Mesendoderm (in vitro differentiated cells): Measurements from ENCODE around the gene CACNG7.
"Not testable (repeated sequence)": the region's sequence is repeated elsewhere in the genome, so short reads cannot be mapped to it uniquely, and the experiment has no call there.

Source experiments
- DNase-seq: peaks from one replicate; pipeline ENCODE4 v3.0.0; 2013
- H2AK5ac ChIP-seq: 2 replicates; pipeline ENCODE4 v1.6.1; 2013; ENCODE audit warnings: low read length, inconsistent platforms
- H2BK120ac ChIP-seq: 2 replicates; pipeline ENCODE4 v1.6.1; 2013; ENCODE audit warnings: low read depth, mild to moderate bottlenecking, low read length, moderate library complexity, mixed read lengths
- H2BK15ac ChIP-seq: replicated peaks from 2 replicates; pipeline ENCODE4 v1.6.1; 2013; ENCODE audit warnings: low read depth, mild to moderate bottlenecking, moderate library complexity
- H2BK5ac ChIP-seq: 2 replicates; pipeline ENCODE4 v1.6.1; 2013; ENCODE audit warnings: low read length, inconsistent platforms
- H3K18ac ChIP-seq: 2 replicates; pipeline ENCODE4 v1.6.1; 2013; ENCODE audit warnings: mild to moderate bottlenecking, low read length, mixed read lengths
- H3K23ac ChIP-seq: one replicate; pipeline ENCODE4 v1.6.1; 2013; ENCODE audit warnings: low read length
- H3K27ac ChIP-seq: 2 replicates; pipeline ENCODE4 v1.5.1; 2013; ENCODE audit warnings: low read depth, mild to moderate bottlenecking, inconsistent platforms, low read length, moderate library complexity
- H3K27me3 ChIP-seq: 2 replicates; pipeline ENCODE4 v1.6.1; 2013; ENCODE audit warnings: low read length, control low read depth, mild to moderate bottlenecking, inconsistent platforms; ENCODE audit not compliant: insufficient read depth, poor library complexity
- H3K36me3 ChIP-seq: 2 replicates; pipeline ENCODE4 v1.6.1; 2013; ENCODE audit warnings: low read length, inconsistent platforms; ENCODE audit not compliant: control insufficient read depth, insufficient read depth
- H3K4ac ChIP-seq: one replicate; pipeline ENCODE4 v1.6.1; 2013; ENCODE audit warnings: low read depth, mild to moderate bottlenecking, low read length, moderate library complexity
- H3K4me1 ChIP-seq: 2 replicates; pipeline ENCODE4 v1.6.1; 2013; ENCODE audit warnings: low read depth, low read length, inconsistent platforms; ENCODE audit not compliant: control insufficient read depth
- H3K4me2 ChIP-seq: 2 replicates; pipeline ENCODE4 v1.6.1; 2013; ENCODE audit warnings: low read length
- H3K4me3 ChIP-seq: 2 replicates; pipeline ENCODE4 v1.5.1; 2013; ENCODE audit warnings: mild to moderate bottlenecking, low read length
- H3K56ac ChIP-seq: one replicate; pipeline ENCODE4 v1.6.1; 2013; ENCODE audit warnings: low read length
- H3K79me1 ChIP-seq: 2 replicates; pipeline ENCODE4 v1.6.1; 2013; ENCODE audit warnings: low read length, inconsistent platforms
- H3K79me2 ChIP-seq: 2 replicates; pipeline ENCODE4 v1.6.1; 2013; ENCODE audit warnings: mild to moderate bottlenecking, low read length; ENCODE audit not compliant: control insufficient read depth, insufficient read depth
- H3K9ac ChIP-seq: 2 replicates; pipeline ENCODE4 v1.6.1; 2013; ENCODE audit warnings: low read length, inconsistent platforms
- H4K5ac ChIP-seq: one replicate; pipeline ENCODE4 v1.6.1; 2013; ENCODE audit warnings: low read length
- H4K8ac ChIP-seq: one replicate; pipeline ENCODE4 v1.6.1; 2013; ENCODE audit warnings: low read depth, mild to moderate bottlenecking, control low read depth, low read length, moderate library complexity
- WGBS: extraction: QIAGEN DNeasy Blood & Tissue Kit; methylation state at CpG from one replicate; pipeline ENCODE4 v1.1.7; 2013; ENCODE audit warnings: low lambda C conversion rate, missing lambda C conversion rate; ENCODE audit not compliant: insufficient coverage; ENCODE audit errors: extremely low coverage; 5-methylcytosine and 5-hydroxymethylcytosine counted together

CACNG7 gene

DNA sequence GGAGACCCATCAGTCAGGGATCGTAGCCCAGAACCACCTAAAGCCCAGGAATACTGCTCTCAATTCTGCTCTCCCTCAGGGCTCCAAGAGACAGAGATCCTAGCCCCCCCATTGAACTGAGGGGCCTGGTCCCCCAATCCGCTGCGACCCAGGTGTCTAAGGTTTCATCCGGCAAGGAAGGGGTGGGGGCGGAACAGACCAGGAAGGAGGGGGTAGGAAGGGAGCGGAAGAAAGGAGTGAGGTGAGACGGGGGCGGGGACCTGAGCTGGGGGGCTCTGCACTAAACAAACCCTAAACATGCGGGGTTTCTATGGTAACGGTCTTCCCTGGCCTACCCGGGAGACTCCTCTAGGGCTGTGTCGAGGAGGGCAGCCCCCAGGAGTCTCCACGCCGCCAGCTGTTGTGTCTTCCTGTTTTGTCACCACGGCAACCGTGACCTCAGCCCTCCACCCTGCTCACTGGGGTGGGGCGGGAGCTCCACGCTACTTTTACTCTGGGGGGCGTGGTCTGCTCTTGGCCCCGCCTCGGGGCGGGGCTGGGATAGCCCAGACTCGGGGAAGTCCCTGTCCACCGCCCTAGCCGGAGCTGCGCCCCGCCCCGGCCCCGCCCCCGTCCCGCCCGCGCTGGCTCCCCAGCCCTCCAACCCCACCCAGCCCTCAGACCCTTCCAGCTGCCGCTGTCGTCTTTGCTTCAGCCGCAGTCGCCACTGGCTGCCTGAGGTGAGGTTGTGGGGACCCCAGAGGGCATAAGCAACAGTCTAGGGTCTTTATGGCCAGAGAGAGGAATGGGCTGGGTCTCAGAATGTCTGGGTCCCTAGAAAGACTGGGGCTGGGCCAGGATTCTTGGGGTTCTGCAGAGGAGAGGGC is 41.6 kb upstream of the CACNG7 start, which contains the start of gene MYADM:
MYADM (plus strand) TSS at position 659 of the 866 bp plus-strand sequence. CDS start 5,647 bp downstream, outside the sequence.
- peak within 1 kb of the TSS; percentile 84 for H3K4me3 ChIP-seq
- H2AK5ac ChIP-seq = no peak within 1 kb of the TSS
- DNase-seq = peak; percentile 100
- H3K18ac ChIP-seq = peak within 1 kb of the TSS; percentile 79
- peak within 1 kb of the TSS; percentile 91 for H2BK5ac ChIP-seq
- H3K79me1 ChIP-seq = peaks cover 5% of the 10 kb centered on the region
- H3K79me2 ChIP-seq = peaks cover 14% of the 10 kb centered on the region
- H3K4me2 ChIP-seq = peak within 1 kb of the TSS; percentile 84
- H3K27me3 ChIP-seq = no peaks in the 10 kb centered on the region
- H3K4me1 ChIP-seq = peaks cover 2% of the 10 kb centered on the region
- no peak within 1 kb of the TSS for H3K23ac ChIP-seq
- H3K36me3 ChIP-seq = no peaks in the 10 kb centered on the region
- H4K8ac ChIP-seq = peak within 1 kb of the TSS; percentile 87
- H3K4ac ChIP-seq = peak within 1 kb of the TSS; percentile 94
- peak within 1 kb of the TSS; percentile 93 for H3K56ac ChIP-seq
- H3K9ac ChIP-seq = peak within 1 kb of the TSS; percentile 90
- peak within 1 kb of the TSS; percentile 30 for H2BK120ac ChIP-seq
- WGBS = no CpG with 5 or more reads among the region's 37 CpGs
- H4K5ac ChIP-seq = peak within 1 kb of the TSS; percentile 85
- H3K27ac ChIP-seq = peak within 1 kb of the TSS; percentile 92
- no peak within 1 kb of the TSS for H2BK15ac ChIP-seq

DNA sequence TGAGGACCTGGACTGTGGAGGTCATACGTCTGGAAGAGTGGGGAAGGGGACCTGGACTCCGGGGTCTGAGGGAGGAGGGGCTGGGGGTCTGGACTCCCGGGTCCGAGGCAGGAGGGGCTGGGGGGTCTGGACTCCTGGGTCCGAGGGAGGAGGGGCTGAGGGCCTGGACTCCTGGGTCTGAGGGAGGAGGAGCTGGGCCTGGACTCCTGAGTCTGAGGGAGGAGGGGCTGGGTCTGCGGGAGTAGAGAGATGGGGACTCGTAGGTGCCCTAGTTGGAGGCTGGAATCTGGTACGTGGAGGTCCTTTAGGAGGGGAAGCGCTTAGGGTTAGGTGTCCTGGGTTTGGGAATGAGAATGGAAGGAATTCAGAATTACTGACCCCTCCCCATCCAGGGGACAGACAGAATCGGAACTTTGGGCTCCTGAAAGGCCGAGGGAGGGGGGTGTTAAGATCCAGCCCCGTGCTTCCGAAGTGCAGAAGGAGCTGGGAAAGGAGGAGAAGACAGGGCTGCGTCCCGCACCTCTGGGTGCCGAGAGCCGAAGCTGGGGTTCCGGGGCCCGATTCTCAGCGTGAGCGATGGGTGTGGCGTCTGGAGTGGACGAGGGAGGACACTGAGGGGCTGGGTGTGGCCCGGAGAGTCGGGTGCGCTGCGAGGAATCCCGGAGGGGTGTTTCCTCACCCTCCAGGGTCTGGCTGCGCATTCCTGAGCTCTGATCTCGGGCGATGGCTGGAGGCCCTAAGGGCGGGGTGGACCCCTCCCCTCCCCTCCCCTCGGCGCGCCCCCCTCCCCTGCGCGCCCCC is 40.8 kb upstream of the CACNG7 start:
- Histone ChIP-seq H3K4me3 (peak overlapping the region; percentile 86), H3K36me3 (no peaks in the 10 kb centered on the region), H3K18ac (peak overlapping the region; percentile 79), H3K4me1 (peaks cover 2% of the 10 kb centered on the region), H3K27ac (peak overlapping the region; percentile 39), H3K23ac (no peak overlapping the region), H2BK120ac (peak overlapping the region; percentile 30), H3K56ac (peak overlapping the region; percentile 91), H2BK5ac (peak overlapping the region; percentile 51), H3K4ac (peak overlapping the region; percentile 94), H4K8ac (no peak overlapping the region), H2BK15ac (no peak overlapping the region), H2AK5ac (no peak overlapping the region), H3K9ac (peak overlapping the region; percentile 90), H3K79me2 (peaks cover 14% of the 10 kb centered on the region), H3K4me2 (peak overlapping the region; percentile 84), H3K27me3 (no peaks in the 10 kb centered on the region), H4K5ac (no peak overlapping the region), H3K79me1 (peaks cover 5% of the 10 kb centered on the region)
- WGBS = no CpG with 5 or more reads among the region's 37 CpGs
- peak; percentile 88 for DNase-seq

DNA sequence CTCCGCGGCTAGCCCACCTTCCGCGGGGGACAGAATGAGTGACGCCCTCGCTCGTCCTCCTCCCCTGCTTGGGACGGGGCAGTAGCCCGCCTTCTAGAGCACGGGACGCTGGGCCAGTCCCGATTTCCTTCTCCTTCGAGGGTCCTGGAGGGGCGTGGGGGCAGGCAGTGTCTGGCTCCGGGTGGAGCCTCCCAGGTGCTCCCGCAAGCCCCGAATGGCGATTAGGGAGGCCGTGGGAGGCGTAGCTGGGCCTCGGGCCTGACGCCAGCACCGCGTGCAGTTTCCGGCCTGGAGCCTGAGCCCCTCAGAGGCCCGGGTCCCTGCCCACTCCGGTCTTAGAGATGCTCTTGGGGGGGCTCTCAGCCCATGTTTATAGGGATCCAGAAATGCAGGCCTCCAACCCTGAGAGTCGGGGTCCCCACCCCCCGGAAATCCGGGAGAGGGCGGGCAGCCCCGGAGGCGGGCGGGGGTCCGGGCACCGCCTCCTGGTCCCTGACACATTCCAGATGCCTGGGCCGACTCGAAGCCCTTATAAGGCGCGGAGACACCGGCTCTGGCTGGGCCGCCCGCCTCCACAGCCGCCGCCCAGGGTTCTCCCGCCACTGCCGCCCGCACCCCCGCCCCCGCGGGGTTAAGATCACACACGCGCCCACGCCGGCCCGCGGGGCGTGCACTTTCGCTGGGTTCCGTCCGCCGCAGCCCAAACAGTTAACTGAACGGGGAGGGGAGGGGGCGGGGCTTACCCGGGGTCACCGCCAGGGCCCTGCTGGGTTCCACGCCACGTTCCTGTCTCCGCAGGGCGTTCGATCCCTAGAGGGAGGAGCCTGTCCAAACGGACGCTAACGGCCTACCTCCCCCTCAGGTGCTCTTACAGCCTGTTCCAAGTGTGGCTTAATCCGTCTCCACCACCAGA is 39.9 kb upstream of the CACNG7 start:
- Histone ChIP-seq H3K4me1 (peaks cover 2% of the 10 kb centered on the region), H3K56ac (peak overlapping the region; percentile 91), H3K79me1 (peaks cover 7% of the 10 kb centered on the region), H4K8ac (no peak overlapping the region), H2AK5ac (no peak overlapping the region), H2BK120ac (peak overlapping the region; percentile 30), H3K4ac (peak overlapping the region; percentile 94), H3K23ac (no peak overlapping the region), H3K4me3 (peak overlapping the region; percentile 86), H4K5ac (no peak overlapping the region), H3K79me2 (peaks cover 14% of the 10 kb centered on the region), H3K27ac (peak overlapping the region; percentile 87), H3K18ac (peak overlapping the region; percentile 85), H2BK5ac (peak overlapping the region; percentile 86), H3K4me2 (peak overlapping the region; percentile 70), H3K36me3 (peaks cover 3% of the 10 kb centered on the region), H3K27me3 (no peaks in the 10 kb centered on the region), H2BK15ac (no peak overlapping the region), H3K9ac (peak overlapping the region; percentile 90)
- DNase-seq = peak; percentile 96
- no CpG with 5 or more reads among the region's 75 CpGs for WGBS

DNA sequence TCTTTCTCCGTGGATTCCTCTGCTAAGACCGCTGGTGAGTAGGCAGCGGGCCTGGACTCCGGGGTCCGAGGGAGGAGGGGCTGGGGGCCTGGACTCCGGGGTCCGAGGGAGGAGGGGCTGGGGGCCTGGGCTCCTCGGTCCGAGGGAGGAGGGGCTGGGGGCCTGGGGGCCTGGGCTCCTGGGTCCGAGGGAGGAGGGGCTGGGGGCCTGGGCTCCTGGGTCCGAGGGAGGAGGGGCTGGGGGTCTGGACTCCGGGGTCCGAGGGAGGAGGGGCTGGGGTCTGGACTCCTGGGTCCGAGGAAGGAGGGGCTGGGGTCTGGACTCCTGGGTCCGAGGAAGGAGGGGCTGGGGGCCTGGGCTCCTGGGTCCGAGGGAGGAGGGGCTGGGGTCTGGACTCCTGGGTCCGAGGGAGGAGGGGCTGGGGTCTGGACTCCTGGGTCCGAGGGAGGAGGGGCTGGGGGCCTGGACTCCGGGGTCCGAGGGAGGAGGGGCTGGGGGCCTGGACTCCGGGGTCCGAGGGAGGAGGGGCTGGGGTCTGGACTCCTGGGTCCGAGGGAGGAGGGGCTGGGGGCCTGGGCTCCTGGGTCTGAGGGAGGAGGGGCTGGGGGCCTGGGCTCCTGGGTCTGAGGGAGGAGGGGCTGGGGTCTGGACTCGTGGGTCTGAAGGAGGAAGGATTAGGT is 39.1 kb upstream of the CACNG7 start:
- not testable (repeated sequence) for H3K23ac ChIP-seq, H4K8ac ChIP-seq, H4K5ac ChIP-seq, H3K27me3 ChIP-seq, H2BK5ac ChIP-seq, H2BK15ac ChIP-seq, H3K4me1 ChIP-seq, H3K36me3 ChIP-seq, H2AK5ac ChIP-seq, H2BK120ac ChIP-seq, DNase-seq
- peak overlapping the region; percentile 85 for H3K18ac ChIP-seq
- H3K4me2 ChIP-seq = peak overlapping the region; percentile 53
- H3K79me1 ChIP-seq = peaks cover 10% of the 10 kb centered on the region
- peak overlapping the region; percentile 86 for H3K4me3 ChIP-seq
- H3K79me2 ChIP-seq = peaks cover 14% of the 10 kb centered on the region
- no CpG with 5 or more reads among the region's 24 CpGs for WGBS
- H3K4ac ChIP-seq = peak overlapping the region; percentile 17
- peak overlapping the region; percentile 90 for H3K9ac ChIP-seq
- H3K56ac ChIP-seq = peak overlapping the region; percentile 71
- H3K27ac ChIP-seq = peak overlapping the region; percentile 7

DNA sequence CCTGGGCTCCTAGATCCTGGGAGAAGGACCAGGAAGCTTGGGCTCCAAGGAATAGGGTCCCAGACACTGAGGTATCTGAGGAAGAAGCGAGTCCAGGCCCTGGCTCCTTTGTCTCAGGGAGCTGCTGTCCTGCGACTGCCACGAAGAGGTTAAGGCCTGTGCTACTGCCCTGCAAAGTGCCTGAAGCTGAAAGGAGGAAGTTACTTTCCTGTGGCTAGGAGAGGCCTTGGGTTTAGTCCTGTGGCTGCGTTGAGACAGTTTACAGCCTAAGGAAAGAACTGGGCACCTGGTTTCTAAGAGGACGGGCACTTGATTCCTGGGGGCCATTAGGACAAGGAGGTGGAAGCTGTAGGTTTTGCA is 38.6 kb upstream of the CACNG7 start:
- Histone ChIP-seq H2BK120ac (no peak overlapping the region), H3K36me3 (peaks cover 3% of the 10 kb centered on the region), H3K4me1 (peaks cover 2% of the 10 kb centered on the region), H4K5ac (no peak overlapping the region), H3K23ac (no peak overlapping the region), H3K79me2 (peaks cover 14% of the 10 kb centered on the region), H3K4ac (no peak overlapping the region), H2BK15ac (no peak overlapping the region), H4K8ac (no peak overlapping the region), H3K18ac (no peak overlapping the region), H3K9ac (peak overlapping the region; percentile 6), H3K27ac (no peak overlapping the region), H3K27me3 (no peaks in the 10 kb centered on the region), H3K4me2 (no peak overlapping the region), H3K79me1 (peaks cover 11% of the 10 kb centered on the region), H3K4me3 (no peak overlapping the region), H3K56ac (no peak overlapping the region), H2BK5ac (no peak overlapping the region), H2AK5ac (no peak overlapping the region)
- WGBS = no CpG with 5 or more reads among the region's 5 CpGs
- DNase-seq = peak; percentile 49
